Vagina (tissue), 2 donors: ENCODE measurements around the gene SGCD. TPM values are rescaled to one million over a fixed set of nuclear protein-coding genes. Genes with fewer than 3 reads are reported as not detected.

Experiments
- DNase-seq, 2 donors: peaks; one replicate each; pipeline ENCODE4 v3.0.0-alpha.2; 2017; ENCODE audit errors: extremely low spot score in 2 of 2
- H3K27ac ChIP-seq: fragments of 200-600 bp; sonication (generic); one replicate; pipeline ENCODE4 v1.5.1; 2019
- H3K27me3 ChIP-seq: fragments of 200-600 bp; sonication (generic); one replicate; pipeline ENCODE4 v1.5.1; 2019
- H3K36me3 ChIP-seq, 2 donors: fragments of 200-600 bp; sonication (generic); one replicate each; pipeline ENCODE4 v1.5.1; 2017 to 2019
- H3K4me1 ChIP-seq: fragments of 200-600 bp; sonication (generic); one replicate; pipeline ENCODE4 v1.5.1; 2019
- H3K4me3 ChIP-seq, 2 donors: fragments of 200-600 bp; sonication (generic); 1 replicate in 1 of 2; 2 replicates in 1 of 2; pipeline ENCODE4 v1.5.1; 2016 to 2019
- H3K9me3 ChIP-seq: fragments of 200-600 bp; sonication (generic); one replicate; pipeline ENCODE4 v1.5.1; 2019
- POLR2A ChIP-seq, 2 donors: fragments of 450-650 bp; IDR thresholded peaks; one replicate each; pipeline ENCODE4 v1.6.1; 2017; ENCODE audit warnings: antibody characterized with exemption in 2 of 2, mild to moderate bottlenecking in 2 of 2, moderate library complexity in 2 of 2
- POLR2AphosphoS5 ChIP-seq, 2 donors: sonication (generic); formaldehyde crosslinking; IDR thresholded peaks; one replicate each; pipeline ENCODE4 v1.9.0; 2017; ENCODE audit warnings: antibody characterized with exemption in 2 of 2, mild to moderate bottlenecking in 2 of 2, low read depth in 1 of 2; ENCODE audit not compliant: insufficient read depth in 1 of 2
- intact Hi-C: fragments of 100-400 bp; cut with DNase I; formaldehyde crosslinking; loops from one replicate; pipeline ENCODE4 v1.15.1; 2023
- total RNA-seq: library from RNA; depleted of rRNA; stranded (reverse); fragments of >200 nt; gene quantifications from one replicate; pipeline ENCODE4 v1.2.3, GENCODE V29; 2016
- TF ChIP-seq, protein P1 (sequence below), 3 experiments: fragments of 450-650 bp in 2 of 3; fragments of 200-600 bp in 1 of 3; sonication (generic) in 1 of 3; IDR thresholded peaks; one replicate each; pipeline ENCODE4 v1.5.1; 2017 to 2019; ENCODE audit warnings: antibody characterized with exemption in 3 of 3, mild to moderate bottlenecking in 2 of 3, moderate library complexity in 2 of 3

Gene SGCD
- total RNA-seq, 1 donor from 2014 or later: 6.9 TPM

DNA sequence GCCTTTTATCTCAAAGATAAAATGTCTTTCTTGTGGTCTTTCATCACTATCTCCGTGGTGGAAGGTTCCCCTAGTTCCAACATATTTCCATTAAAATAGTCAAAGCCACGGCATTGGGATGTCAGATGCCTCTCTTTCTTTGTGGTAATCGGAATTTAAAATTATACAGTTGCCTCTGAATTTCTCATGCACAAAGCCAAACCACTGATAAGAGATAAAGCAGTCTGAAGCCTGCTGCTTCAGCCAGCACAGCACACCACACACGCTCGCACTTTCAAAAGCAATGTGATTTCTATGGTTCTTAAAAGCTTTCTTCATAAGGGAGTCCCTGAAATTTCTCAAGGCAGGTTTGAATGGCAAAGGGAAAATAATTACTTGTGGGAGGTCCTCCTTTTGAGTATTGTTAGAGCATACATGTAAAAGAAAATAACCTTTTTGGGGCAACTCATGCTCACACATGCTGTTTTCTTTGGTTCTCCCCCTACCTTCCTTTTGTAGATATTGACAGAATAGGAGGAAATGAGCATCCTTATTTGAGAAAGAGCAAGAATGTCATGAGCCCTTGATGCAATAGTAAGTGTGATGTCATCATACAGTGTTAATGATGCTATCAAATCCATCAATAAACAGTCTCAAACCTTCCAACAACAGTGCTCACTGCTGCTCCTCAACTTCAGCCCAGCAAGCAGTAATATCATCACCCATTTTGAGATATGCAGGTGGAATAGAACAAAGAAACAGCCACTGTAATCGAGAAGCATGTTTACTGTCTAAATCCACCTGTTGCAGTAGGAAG, 437.4 kb downstream of the SGCD start:
- DNase-seq: no peak
- Histone ChIP-seq H3K9me3 (no peaks in the 10 kb centered on the region), H3K27me3 (no peaks in the 10 kb centered on the region), H3K4me3 (no peak overlapping the region), H3K27ac (no peak overlapping the region), H3K36me3 (no peaks in the 10 kb centered on the region), H3K4me1 (no peaks in the 10 kb centered on the region)
- intact Hi-C loops: no loop called here
- TF ChIP-seq POLR2A (IDR thresholded peaks at IDR 0.05): no peak
- TF ChIP-seq, protein P1, sequence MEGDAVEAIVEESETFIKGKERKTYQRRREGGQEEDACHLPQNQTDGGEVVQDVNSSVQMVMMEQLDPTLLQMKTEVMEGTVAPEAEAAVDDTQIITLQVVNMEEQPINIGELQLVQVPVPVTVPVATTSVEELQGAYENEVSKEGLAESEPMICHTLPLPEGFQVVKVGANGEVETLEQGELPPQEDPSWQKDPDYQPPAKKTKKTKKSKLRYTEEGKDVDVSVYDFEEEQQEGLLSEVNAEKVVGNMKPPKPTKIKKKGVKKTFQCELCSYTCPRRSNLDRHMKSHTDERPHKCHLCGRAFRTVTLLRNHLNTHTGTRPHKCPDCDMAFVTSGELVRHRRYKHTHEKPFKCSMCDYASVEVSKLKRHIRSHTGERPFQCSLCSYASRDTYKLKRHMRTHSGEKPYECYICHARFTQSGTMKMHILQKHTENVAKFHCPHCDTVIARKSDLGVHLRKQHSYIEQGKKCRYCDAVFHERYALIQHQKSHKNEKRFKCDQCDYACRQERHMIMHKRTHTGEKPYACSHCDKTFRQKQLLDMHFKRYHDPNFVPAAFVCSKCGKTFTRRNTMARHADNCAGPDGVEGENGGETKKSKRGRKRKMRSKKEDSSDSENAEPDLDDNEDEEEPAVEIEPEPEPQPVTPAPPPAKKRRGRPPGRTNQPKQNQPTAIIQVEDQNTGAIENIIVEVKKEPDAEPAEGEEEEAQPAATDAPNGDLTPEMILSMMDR (IDR thresholded peaks at IDR 0.05): no peak

DNA sequence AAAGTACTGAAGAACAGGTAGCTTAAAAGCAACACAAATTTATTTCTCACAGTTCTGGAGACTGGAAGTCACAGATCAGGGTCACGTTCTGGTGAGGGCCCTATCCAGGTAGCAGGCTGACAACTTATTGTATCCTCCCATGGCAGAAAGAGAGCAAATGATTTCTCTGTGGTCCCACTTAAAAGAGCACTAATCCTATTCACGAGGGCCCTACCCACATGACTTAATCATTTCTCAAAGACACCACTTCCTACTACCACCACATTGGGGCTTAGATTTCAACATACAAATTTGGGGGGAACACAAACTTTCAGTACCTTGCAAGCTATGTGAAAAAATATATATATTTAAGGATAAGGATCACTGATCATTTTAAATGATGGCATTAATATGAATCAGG, 447.3 kb downstream of the SGCD start:
- Histone ChIP-seq H3K27me3 (no peaks in the 10 kb centered on the region), H3K9me3 (no peaks in the 10 kb centered on the region), H3K4me3 (no peak overlapping the region), H3K27ac (no peak overlapping the region), H3K4me1 (no peaks in the 10 kb centered on the region), H3K36me3 (no peaks in the 10 kb centered on the region)
- DNase-seq: no peak
- TF ChIP-seq POLR2A (IDR thresholded peaks at IDR 0.05): no peak
- TF ChIP-seq POLR2AphosphoS5 (IDR thresholded peaks at IDR 0.05; ENCODE audit: insufficient read depth in 1 of 2, low read depth in 1 of 2): no peak
- TF ChIP-seq, protein P1 (IDR thresholded peaks at IDR 0.05): no peak
- intact Hi-C loops: no loop called here

DNA sequence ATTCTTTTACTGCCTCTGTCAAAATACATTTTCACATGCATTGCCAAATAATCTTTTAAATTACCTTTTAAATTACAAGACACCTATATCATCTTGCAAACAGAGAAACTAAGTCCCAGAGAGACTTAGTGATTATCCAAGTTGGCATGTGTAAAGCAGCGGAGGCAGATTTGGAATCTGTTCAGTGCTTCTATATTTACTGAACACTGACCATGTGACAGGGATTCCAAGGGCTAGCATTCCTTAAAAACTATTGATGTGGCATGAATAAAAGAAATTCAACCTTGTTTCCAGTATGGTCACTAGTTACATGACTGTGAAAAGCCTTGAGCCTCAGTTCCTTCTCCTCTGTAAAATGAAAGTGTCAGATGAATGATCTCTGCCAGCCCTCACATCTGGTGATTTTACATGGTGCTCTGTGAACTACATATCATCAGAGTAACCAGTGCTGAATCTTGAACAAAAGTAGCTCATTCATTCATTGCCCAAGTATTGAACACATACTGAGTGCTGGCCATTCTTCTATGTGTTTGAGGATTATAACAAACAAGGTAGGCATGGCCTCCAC, 451.3 kb downstream of the SGCD start:
- Histone ChIP-seq H3K36me3 (no peaks in the 10 kb centered on the region), H3K4me3 (no peak overlapping the region), H3K9me3 (no peaks in the 10 kb centered on the region), H3K4me1 (no peaks in the 10 kb centered on the region), H3K27me3 (no peaks in the 10 kb centered on the region), H3K27ac (no peak overlapping the region)
- TF ChIP-seq POLR2AphosphoS5 (IDR thresholded peaks at IDR 0.05; ENCODE audit: insufficient read depth in 1 of 2, low read depth in 1 of 2) (no peak), POLR2A (IDR thresholded peaks at IDR 0.05) (no peak)
- TF ChIP-seq, protein P1 (IDR thresholded peaks at IDR 0.05): no peak
- intact Hi-C loops: no loop called here
- DNase-seq: no peak

DNA sequence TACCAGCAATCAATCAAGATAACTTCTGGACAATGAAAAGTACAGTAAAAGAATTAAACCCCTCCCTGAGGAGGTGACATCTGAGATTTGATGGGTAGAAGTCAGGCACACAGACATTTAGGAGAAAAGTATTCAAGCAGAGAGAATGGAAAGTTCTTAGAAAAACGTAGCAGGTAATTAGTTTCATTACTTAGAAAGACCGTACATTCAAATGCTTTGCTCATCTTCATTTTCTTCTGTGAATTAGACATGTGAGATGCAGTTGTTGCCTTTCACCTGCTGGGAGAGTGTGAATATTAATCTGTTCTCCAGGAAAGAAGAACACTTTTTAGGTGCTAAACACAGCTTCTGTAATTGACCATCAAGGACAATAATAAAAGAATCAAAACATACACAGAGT, 451.8 kb downstream of the SGCD start:
- TF ChIP-seq POLR2A (IDR thresholded peaks at IDR 0.05) (no peak), POLR2AphosphoS5 (IDR thresholded peaks at IDR 0.05; ENCODE audit: insufficient read depth in 1 of 2, low read depth in 1 of 2) (no peak)
- TF ChIP-seq, protein P1 (IDR thresholded peaks at IDR 0.05): no peak
- no peak for DNase-seq
- intact Hi-C loops: no loop called here

DNA sequence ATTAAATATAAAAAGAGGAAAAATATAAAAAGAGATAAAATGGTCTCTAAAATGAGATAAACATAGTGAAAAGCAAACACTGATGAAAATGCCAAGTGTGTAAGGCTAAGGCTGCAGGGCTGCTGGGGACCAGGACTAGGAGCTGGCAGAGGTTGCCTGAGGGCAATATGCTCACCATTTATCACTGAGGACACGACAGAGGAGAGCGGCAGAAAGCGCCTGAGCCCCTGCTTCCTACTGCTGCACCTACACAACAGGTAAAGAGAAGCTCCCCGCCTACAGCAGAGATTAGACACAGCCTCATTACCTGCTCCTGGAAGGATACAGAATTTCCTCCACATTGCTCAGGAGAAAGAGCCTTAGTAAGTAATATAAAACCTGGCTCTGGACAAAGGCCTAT, 452.5 kb downstream of the SGCD start:
- Histone ChIP-seq H3K4me1 (no peaks in the 10 kb centered on the region), H3K36me3 (no peaks in the 10 kb centered on the region), H3K4me3 (no peak overlapping the region), H3K9me3 (no peaks in the 10 kb centered on the region), H3K27me3 (no peaks in the 10 kb centered on the region), H3K27ac (no peak overlapping the region)
- intact Hi-C loops: no loop called here
- TF ChIP-seq, protein P1 (IDR thresholded peaks at IDR 0.05): no peak
- TF ChIP-seq POLR2AphosphoS5 (IDR thresholded peaks at IDR 0.05; ENCODE audit: insufficient read depth in 1 of 2, low read depth in 1 of 2) (no peak), POLR2A (IDR thresholded peaks at IDR 0.05) (no peak)
- no peak for DNase-seq

More for the DNA sequence above, 451.8 kb downstream of the SGCD start:
- H3K4me1 ChIP-seq: no peaks in the 10 kb centered on the region
- no peaks in the 10 kb centered on the region for H3K9me3 ChIP-seq
- H3K27me3 ChIP-seq: no peaks in the 10 kb centered on the region
- H3K27ac ChIP-seq: no peak overlapping the region
- no peaks in the 10 kb centered on the region for H3K36me3 ChIP-seq
- H3K4me3 ChIP-seq: no peak overlapping the region
